Natural killer cell (primary cell): ENCODE results near the gene CENPM. TPM values are rescaled to one million over a fixed set of nuclear protein-coding genes. Genes with fewer than 3 reads are reported as not detected.

Experiments used
- ATAC-seq, 3 donors: fragments of 150-1000 bp in 2 of 3; fragments of 200-7000 bp in 1 of 3; cut with Tn5 transposase; 1 replicate in 1 of 3; 2 replicates in 2 of 3; pipeline ENCODE4 v1.10.0; 2021; ENCODE audit warnings: mild to moderate bottlenecking in 2 of 3, moderate library complexity in 2 of 3
- DNase-seq, 2 donors: peaks; one replicate each; pipeline versions ENCODE4 v3.0.0 to v3.0.0-alpha.2; 2013 to 2021; ENCODE audit warnings: mixed read lengths in 1 of 2
- H3K27ac ChIP-seq: one replicate; pipeline ENCODE4 v1.5.1; 2013; ENCODE audit warnings: mild to moderate bottlenecking, low read length
- H3K27me3 ChIP-seq: one replicate; pipeline ENCODE4 v1.6.1; 2013; ENCODE audit warnings: low read length; ENCODE audit not compliant: control insufficient read depth, insufficient read depth
- H3K36me3 ChIP-seq: one replicate; pipeline ENCODE4 v1.6.1; 2013; ENCODE audit warnings: low read length; ENCODE audit not compliant: control insufficient read depth, insufficient read depth
- H3K4me1 ChIP-seq: one replicate; pipeline ENCODE4 v1.6.1; 2013; ENCODE audit warnings: low read length; ENCODE audit not compliant: control insufficient read depth, insufficient read depth
- H3K4me3 ChIP-seq: one replicate; pipeline ENCODE4 v1.5.1; 2013; ENCODE audit warnings: low read length
- H3K9me3 ChIP-seq: one replicate; pipeline ENCODE4 v1.6.1; 2013; ENCODE audit warnings: low read length; ENCODE audit not compliant: control insufficient read depth, insufficient read depth
- H3K27ac Mint-ChIP-seq, 2 donors: one replicate each; pipeline ENCODE4 v1.8.0; 2022; ENCODE audit warnings: mild to moderate bottlenecking in 2 of 2, mixed read lengths in 2 of 2, moderate library complexity in 1 of 2
- H3K27me3 Mint-ChIP-seq, 2 donors: one replicate each; pipeline ENCODE4 v1.8.0; 2022; ENCODE audit warnings: low read depth in 2 of 2, mixed read lengths in 2 of 2
- H3K36me3 Mint-ChIP-seq: one replicate; pipeline ENCODE4 v1.8.0; 2022; ENCODE audit warnings: mixed read lengths
- H3K4me1 Mint-ChIP-seq, 2 donors: one replicate each; pipeline ENCODE4 v1.8.0; 2022; ENCODE audit warnings: mixed read lengths in 2 of 2
- H3K4me3 Mint-ChIP-seq: one replicate; pipeline ENCODE4 v1.8.0; 2022; ENCODE audit warnings: mild to moderate bottlenecking, moderate library complexity, mixed read lengths
- H3K9me3 Mint-ChIP-seq, 2 donors: one replicate each; pipeline ENCODE4 v1.8.0; 2022; ENCODE audit warnings: mixed read lengths in 2 of 2
- WGBS: methylation state at CpG from one replicate; pipeline ENCODE4 v1.1.7; 2013; ENCODE audit warnings: missing lambda C conversion rate; ENCODE audit not compliant: insufficient coverage; 5-methylcytosine and 5-hydroxymethylcytosine counted together
- intact Hi-C: fragments of 100-400 bp; cut with micrococcal nuclease; formaldehyde crosslinking; loops from one replicate; pipeline ENCODE4 v1.14.2; 2022
- total RNA-seq, 4 donors: library from RNA; stranded (reverse); fragments of 120-200 nt in 1 of 4; gene quantifications; one replicate each; pipeline versions ENCODE4 v1.2.3 to v1.2.4, GENCODE V29; 2013 to 2022
- TF ChIP-seq, protein P1 (sequence below): fragments of 200-600 bp; IDR thresholded peaks from one replicate; pipeline ENCODE4 v1.8.0; 2022; ENCODE audit warnings: antibody characterized with exemption

Gene CENPM
- total RNA-seq, 3 donors from 2014 or later (not counting 1 experiment from before 2014, with no cell fraction given) = 4.2 to 7.1 (median 6.1) TPM

DNA sequence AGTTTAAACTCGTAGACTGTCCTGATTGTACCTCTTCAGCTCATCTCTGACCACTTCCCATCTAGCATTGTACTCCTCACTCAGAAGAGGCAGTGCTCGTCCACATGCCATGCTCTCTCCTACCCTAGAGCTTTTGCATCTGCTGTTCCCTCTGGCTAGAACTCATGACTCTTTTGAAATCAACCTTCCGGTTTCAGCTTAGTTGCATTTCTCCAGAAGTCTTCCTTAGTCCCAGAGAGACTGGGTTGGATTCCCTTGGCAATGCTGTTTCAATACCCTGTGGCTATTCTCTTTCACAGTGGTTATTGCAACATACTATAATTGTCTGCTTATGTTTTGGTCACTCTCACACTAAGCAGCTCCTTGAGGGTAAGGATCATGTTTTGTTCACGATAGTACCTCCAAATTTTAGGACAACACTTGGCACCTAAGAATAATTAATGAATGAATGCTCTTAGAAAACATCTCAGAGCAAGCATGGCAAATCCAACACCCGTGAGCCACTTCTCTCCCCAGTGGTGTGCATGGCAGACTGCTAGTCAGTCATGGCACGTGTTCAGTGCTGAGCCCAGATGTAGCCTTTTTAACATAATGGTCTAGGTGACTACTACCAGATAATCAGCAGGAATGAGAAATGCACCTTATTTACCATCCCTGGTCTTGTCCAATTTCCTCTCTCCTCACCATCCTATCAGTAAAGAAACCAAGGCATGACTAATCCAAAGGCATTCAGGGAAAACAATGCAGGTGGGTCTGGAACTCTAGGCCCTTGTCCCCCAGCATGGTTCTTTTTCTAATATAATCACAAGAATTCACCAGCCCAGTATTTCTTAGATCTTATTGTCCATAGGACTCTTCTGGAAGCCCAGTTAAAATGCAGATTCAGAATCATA, 36.8 kb upstream of the CENPM start:
- no peaks in the 10 kb centered on the region for H3K4me1 Mint-ChIP-seq
- no peak overlapping the region for H3K27ac Mint-ChIP-seq
- no peaks in the 10 kb centered on the region for H3K27me3 ChIP-seq
- H3K4me3 Mint-ChIP-seq = no peak overlapping the region
- H3K9me3 Mint-ChIP-seq = no peaks in the 10 kb centered on the region
- ATAC-seq (no peak), DNase-seq (no peak)
- H3K36me3 Mint-ChIP-seq = no peaks in the 10 kb centered on the region
- intact Hi-C loops = no loop called here
- no peaks in the 10 kb centered on the region for H3K9me3 ChIP-seq
- H3K4me3 ChIP-seq = no peak overlapping the region
- H3K27ac ChIP-seq = no peak overlapping the region
- H3K36me3 ChIP-seq = no peaks in the 10 kb centered on the region
- 83% methylated on average over 5 of the region's 6 CpGs for WGBS
- TF ChIP-seq, protein P1, sequence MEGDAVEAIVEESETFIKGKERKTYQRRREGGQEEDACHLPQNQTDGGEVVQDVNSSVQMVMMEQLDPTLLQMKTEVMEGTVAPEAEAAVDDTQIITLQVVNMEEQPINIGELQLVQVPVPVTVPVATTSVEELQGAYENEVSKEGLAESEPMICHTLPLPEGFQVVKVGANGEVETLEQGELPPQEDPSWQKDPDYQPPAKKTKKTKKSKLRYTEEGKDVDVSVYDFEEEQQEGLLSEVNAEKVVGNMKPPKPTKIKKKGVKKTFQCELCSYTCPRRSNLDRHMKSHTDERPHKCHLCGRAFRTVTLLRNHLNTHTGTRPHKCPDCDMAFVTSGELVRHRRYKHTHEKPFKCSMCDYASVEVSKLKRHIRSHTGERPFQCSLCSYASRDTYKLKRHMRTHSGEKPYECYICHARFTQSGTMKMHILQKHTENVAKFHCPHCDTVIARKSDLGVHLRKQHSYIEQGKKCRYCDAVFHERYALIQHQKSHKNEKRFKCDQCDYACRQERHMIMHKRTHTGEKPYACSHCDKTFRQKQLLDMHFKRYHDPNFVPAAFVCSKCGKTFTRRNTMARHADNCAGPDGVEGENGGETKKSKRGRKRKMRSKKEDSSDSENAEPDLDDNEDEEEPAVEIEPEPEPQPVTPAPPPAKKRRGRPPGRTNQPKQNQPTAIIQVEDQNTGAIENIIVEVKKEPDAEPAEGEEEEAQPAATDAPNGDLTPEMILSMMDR = no peak
- H3K4me1 ChIP-seq = no peaks in the 10 kb centered on the region
- H3K27me3 Mint-ChIP-seq = peaks cover under 1 to 20% of the 10 kb centered on the region in 2 donors

- H3K4me1 ChIP-seq = no peaks in the 10 kb centered on the region
Observed at GRCh38 chr22:41982865-41983264, 35.9 kb upstream of the CENPM start.

GRCh38 chr22:41979423-41980250, 32.7 kb upstream of the CENPM start:
- Mint-ChIP-seq H3K27ac (no peak overlapping the region), H3K9me3 (no peaks in the 10 kb centered on the region), H3K36me3 (no peaks in the 10 kb centered on the region), H3K27me3 (peaks cover 24 to 40% of the 10 kb centered on the region in 2 donors), H3K4me3 (no peak overlapping the region), H3K4me1 (peaks cover 6 to 10% of the 10 kb centered on the region in 2 donors)
- Histone ChIP-seq H3K4me3 (no peak overlapping the region), H3K27ac (no peak overlapping the region), H3K36me3 (no peaks in the 10 kb centered on the region), H3K9me3 (no peaks in the 10 kb centered on the region), H3K4me1 (peaks cover 10% of the 10 kb centered on the region), H3K27me3 (peaks cover 19% of the 10 kb centered on the region)
- intact Hi-C loops = no loop called here
- DNase-seq (no peak), ATAC-seq (no peak)
- TF ChIP-seq, protein P1 = no peak
- 87% methylated on average over 9 of the region's 9 CpGs for WGBS

More at GRCh38 chr22:41982865-41983264, 35.9 kb upstream of the CENPM start:
- no peaks in the 10 kb centered on the region for H3K36me3 ChIP-seq
- DNase-seq = no peak
- H3K9me3 ChIP-seq = no peaks in the 10 kb centered on the region
- Mint-ChIP-seq H3K27ac (no peak overlapping the region), H3K36me3 (no peaks in the 10 kb centered on the region), H3K27me3 (peaks cover 10 to 24% of the 10 kb centered on the region in 2 donors), H3K4me3 (no peak overlapping the region), H3K9me3 (no peaks in the 10 kb centered on the region), H3K4me1 (peaks cover 0 to under 1% of the 10 kb centered on the region in 2 donors)
- intact Hi-C loops = no loop called here
- H3K27me3 ChIP-seq = peaks cover 4% of the 10 kb centered on the region
- WGBS = 79% methylated on average over 5 of the region's 5 CpGs
- ATAC-seq = no peak
- H3K27ac ChIP-seq = no peak overlapping the region
- H3K4me3 ChIP-seq = no peak overlapping the region
- TF ChIP-seq, protein P1 = no peak
